OCI-LY1 (cell line): ENCODE results near the gene FBXW12.

Source experiments
- EZH2 ChIP-seq: fragments of 200-600 bp; sonication (generic), shearing (Covaris generic); IDR thresholded peaks from 2 replicates; pipeline ENCODE4 v1.8.0; 2017; ENCODE audit warnings: borderline replicate concordance, mixed run types, mild to moderate bottlenecking, antibody characterized with exemption, low read length, moderate library complexity, mixed read lengths
- TF ChIP-seq, protein P1 (sequence below): fragments of 200-600 bp; sonication (generic), shearing (Covaris generic); IDR thresholded peaks from 2 replicates; pipeline ENCODE4 v1.5.1; 2017; ENCODE audit warnings: mild to moderate bottlenecking, antibody characterized with exemption, low read length, moderate library complexity, mixed read lengths

DNA sequence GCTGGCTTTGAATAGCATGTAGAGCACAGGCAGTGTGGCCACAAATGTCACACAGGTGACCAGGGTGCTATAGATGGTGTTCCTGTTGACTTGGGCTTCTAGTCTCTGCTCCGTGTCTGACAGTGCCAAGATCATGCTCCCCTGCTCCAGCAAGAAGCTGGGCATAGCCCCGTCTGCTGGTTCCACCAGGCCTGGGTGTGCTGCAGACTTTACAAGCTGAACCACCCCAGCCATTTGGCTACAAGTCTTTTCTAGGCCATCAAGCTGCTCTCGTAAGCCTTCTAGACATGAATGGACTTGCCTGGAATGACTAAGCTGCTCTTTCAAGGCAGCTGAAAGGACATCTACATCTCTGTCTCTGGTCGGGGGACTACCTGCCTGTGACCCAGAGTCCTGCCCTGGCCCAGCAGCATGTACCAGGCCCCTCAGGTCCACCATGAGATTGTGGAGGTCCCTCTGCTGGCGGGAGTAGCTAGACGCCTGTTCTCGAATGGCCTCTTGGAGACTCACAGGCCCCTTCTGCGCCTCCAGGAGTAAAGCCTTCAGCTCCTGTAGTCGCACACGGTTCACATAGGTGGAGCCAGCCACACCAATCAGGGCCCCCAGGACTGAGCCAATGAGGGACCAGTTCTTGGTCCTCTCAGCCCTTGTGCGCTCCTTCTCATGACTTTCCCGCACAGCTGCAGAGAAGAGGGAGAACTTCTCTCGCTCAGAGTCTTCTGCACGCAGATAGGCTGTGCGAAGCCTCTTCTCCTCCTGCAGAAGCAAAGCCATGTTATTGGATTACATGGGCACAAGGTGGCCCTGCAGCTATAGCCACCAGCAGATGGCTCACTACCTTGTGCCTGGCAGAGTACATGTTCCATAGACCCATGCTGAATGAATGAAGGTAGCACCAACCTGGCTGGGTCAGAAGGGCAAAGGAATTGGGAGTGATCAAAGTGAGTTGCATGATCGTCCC, 60.7 kb downstream of the FBXW12 start:
- TF ChIP-seq, protein P1, sequence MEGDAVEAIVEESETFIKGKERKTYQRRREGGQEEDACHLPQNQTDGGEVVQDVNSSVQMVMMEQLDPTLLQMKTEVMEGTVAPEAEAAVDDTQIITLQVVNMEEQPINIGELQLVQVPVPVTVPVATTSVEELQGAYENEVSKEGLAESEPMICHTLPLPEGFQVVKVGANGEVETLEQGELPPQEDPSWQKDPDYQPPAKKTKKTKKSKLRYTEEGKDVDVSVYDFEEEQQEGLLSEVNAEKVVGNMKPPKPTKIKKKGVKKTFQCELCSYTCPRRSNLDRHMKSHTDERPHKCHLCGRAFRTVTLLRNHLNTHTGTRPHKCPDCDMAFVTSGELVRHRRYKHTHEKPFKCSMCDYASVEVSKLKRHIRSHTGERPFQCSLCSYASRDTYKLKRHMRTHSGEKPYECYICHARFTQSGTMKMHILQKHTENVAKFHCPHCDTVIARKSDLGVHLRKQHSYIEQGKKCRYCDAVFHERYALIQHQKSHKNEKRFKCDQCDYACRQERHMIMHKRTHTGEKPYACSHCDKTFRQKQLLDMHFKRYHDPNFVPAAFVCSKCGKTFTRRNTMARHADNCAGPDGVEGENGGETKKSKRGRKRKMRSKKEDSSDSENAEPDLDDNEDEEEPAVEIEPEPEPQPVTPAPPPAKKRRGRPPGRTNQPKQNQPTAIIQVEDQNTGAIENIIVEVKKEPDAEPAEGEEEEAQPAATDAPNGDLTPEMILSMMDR: peak; percentile 35; the same call in 1 of the 2 replicates
- no peak for TF ChIP-seq EZH2
